A172 (cell line): Measurements from ENCODE around the gene STAMBPL1. TPM values are rescaled to one million over a fixed set of nuclear protein-coding genes. Genes with fewer than 3 reads are reported as not detected.
"Not testable (repeated sequence)": the region's sequence is repeated elsewhere in the genome, so short reads cannot be mapped to it uniquely, and the experiment has no call there.

Experiments used
- DNase-seq: peaks from one replicate; pipeline ENCODE4 v3.0.0-alpha.2; 2015; ENCODE audit warnings: low spot score
- total RNA-seq: library from RNA; depleted of rRNA; stranded (reverse); fragments of >200 nt; shearing (Covaris generic); gene quantifications from 2 replicates; pipeline ENCODE4 v1.2.3, GENCODE V29; 2014

Gene STAMBPL1
- total RNA-seq, 1 experiment from 2014 or later, result 48.8 TPM

DNA sequence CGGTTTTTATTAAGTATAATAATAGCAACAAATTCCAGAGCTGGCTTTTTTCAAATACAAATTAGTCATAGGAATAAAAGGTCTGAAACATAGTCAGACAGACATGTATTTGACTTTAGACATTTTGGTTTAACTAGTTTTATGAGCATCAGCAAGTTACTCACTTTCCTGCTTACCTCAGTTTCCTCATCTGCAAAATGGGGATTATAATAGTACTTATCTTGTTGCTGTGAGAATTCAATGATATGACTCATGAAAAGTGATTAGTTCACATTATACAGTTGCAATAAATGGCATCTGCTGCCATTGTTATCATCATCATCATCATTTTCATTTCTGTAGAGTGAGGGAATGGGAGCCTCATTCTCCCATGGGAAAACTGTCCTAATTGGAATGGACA is 39.0 kb downstream of the STAMBPL1 start:
- no peak for DNase-seq

DNA sequence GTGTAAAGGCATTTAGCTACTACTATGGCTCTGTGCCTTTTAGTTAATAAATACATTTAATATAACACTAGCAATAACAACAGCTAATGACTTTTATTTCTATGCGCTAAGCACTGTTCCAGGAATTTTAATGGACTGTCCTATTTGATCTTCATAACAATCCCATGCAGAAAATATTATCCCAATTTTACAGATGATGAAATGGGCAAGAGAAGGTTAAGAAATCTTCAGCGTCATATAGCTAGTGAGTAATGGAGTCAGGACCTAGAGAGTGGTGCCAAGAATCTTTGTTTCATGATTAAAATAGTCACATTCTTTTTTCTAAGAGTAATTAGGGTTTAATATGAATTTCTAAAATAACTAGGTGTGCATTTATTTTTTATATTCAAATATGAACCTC is 40.2 kb downstream of the STAMBPL1 start:
- no peak for DNase-seq

DNA sequence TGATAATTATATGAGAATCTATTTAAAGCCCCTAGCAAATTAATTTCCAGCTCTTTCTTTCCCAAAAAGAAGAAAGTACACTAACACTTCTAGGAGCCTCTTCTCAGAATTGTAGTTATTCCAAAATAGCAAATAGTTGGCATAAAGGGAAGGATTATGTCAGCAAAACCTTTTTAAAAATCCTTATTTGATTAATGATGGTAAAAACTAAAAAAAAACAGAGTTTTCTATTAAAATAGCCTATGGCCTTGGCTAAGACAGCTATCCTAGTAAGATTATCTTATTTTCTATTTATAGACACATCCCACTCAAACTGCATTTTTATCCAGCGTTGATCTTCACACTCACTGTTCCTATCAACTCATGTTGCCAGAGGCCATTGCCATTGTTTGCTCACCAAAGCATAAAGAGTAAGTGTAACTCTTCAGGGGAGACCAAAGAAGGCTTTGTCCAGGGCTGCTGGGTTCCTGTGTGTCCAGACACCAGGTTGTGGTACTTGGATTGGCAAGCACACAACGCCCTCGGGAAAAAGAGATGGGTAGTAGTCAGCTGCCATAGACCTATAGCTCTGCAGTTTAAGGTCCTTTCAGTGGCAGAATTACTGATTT is 41.0 kb downstream of the STAMBPL1 start:
- DNase-seq, result no peak

DNA sequence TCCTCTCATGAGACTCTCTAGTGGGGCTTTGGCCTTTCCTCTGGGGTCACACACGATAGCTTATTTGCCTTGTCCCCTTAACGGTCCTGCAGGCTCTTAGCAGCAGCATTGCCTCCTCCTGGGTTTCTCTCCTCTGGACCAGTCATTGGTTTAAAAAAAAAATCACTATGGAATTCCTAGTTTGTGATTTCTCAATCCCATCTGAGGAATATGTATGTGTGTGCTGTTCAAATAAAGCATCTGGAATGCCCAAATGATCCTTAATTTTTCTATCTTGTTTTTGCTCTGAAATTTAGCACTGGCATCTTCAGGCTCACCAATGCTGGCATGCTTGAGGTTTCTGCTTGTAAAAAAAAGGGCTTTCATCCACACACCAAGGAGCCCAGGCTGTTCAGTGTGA is 42.0 kb downstream of the STAMBPL1 start:
- no peak for DNase-seq

DNA sequence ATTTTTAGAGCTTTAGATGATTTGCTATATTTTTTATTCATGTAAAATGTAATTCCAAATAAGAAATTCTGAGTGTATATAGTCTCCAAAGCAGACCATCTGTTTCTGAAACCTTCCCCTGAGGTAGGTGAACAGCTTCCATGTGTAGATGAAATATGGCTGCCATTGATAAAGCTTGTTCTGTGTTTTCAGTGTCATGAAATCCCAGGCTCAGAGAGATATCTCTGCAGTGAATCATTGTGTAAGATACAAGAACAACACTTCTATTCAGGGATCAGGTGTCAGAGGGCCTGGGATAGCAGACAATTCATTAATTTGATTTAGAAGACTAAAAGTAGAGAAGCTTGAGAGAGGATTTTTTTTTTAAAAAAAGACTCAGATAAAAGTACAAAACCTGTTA is 43.5 kb downstream of the STAMBPL1 start:
- no peak for DNase-seq

DNA sequence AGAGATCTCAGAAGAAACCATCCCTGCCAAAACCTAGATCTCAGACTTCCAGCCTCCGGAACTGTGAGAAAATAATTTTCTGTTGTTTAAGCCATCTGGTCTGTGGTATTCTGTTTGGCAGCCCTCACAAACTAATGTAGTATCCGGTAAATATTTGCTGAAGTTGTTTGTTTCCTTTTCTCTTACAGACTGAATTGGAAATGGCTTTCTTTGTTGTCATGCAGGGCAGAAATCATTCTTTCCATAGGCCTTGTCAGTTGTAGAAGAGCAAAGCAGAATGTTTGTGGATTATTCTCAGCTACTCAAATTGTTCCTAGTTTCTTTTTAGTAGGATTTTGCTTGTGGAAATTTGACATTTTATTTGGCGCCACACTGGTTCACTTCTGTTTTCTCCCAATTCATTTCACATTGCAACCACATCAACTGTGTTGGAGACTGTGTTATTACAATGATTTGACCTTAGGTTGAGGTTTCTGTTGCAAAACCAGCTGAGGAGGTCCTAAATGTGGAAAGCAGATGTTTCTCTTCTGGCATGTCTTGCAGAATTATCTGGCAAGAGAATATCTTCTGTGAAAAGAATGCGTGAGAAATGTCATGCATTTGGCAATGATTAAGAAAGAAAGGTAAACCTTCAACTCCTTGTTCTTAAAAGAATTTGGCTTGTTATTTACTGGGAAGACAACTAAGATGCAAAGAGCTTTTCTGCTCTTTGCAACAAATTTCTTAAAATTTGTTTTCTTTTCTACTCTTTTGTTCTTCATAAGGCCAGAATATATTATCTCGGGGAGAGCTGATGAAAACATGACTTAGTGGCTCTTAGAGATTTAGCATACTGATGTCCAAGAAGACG is 46.7 kb downstream of the STAMBPL1 start:
- no peak for DNase-seq

DNA sequence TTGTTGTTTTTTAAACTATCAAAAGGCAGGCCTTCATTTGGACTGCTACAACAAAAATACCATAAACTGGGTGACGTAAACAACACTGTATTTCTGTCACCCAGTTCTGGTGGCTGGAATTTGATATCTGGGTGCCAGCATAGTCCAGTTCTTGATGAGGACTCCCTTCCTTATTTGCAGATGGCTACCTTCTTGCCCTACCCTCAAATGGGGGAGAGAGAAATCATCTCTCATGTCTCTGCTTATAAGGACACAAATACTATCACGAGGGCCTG is 47.3 kb downstream of the STAMBPL1 start:
- DNase-seq, result no peak

DNA sequence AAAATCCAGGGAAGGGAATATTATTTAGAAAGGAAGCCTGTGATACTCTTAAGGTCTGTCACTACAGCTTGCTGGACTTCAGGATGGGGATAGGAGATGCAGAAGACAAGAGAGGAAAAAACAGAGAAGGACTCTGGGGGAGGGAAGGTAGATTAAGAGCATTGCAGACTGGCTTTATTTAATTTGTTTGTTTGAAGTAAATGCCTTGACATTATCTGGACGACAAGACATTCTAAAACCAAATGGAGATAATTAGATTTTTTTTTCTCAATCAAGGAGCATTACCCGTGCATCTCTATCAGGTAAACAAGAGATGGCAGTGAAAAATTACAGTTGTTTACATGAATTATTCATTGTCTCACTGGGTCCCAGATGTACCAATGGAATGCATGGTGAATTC is 48.2 kb downstream of the STAMBPL1 start:
- DNase-seq, result no peak

DNA sequence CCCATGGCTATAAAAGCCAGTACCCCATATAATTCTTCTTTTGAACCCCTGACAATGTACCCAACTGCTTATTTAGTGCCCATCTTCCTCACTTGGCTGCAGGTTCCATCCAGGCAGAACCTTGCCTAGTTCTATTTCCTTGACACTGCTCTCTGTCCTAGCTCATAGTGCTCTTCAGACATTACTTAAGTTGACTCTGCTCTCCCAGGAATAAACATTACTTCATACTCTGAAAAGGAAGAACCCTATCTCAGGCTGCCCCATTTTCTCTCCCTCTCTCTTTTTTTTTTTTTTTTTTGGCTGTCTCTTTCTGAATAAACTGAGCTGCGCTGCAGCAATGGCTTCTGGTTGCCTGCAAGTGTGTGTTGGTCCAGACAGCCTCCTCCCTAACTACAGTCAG is 51.5 kb downstream of the STAMBPL1 start:
- no peak for DNase-seq

DNA sequence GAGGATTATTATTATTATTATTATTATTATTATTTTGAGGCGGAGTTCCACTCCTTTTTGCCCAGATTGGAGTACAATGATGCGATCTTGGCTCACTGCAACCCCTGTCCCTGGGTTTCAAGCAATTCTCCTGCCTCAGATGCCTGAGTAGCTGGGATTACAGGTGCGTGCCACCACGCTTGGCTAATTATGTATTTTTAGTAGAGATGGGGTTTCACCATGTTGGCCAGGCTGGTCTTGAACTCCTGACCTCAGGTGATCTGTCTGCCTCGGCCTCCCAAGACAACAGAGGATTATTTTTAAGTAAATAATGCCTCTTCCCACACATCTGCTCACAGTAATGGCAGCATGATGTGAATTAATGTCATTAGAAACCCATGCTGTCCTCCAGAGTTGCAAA is 52.0 kb downstream of the STAMBPL1 start:
- DNase-seq, result not testable (repeated sequence)

DNA sequence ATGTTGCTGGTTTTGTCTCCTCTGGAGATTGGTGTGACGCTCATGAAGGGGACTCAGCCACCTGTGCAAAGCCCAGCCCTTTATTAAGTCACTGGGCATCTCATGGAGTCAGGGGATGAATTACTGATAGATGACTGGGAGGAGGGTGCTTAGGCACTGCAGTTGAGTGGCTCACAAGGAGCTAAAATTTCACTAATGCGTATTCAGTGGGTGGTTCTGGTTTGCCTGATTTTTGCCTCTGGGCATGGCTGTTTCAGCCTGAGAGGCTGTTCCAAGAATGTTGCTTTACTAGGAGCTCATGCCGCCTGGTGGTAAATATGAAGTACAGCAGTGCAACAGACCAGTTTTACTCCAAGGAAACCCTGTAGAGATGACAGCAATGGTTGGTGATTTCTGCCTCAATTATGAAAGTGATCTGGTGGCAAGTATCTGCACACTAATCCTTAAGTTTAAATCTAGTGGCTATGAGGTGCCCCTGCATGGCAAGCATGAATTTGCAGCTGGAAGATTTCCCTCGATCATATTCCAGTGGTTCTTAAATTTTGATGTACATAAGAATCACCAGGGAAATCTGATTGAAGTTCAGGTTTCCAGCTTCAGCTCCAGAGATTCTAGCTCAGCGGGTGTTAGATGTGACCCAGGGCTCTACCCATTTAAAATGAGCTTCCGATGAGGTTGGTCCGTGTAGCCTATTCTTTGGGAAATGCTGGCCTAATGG is 52.7 kb downstream of the STAMBPL1 start:
- peak; percentile 76 for DNase-seq

DNA sequence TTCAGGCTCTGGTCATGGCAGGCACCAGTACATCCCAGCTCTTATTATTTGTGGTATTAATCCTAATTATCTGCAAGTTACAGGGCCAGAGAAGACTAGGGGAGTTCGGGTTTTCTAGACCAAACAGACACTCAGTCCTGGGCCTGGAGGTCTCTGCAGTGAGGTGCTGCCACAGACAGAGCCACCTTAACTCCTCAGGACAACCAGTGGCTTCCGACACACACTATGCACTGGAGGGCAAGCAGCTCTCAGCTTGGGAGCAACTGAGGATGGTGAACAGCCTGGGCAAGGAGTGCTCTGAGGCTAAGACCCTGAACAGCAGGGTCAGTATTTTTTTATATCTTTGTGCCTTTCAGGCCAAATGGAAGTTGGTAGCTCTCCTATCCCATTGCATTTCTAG is 53.5 kb downstream of the STAMBPL1 start:
- DNase-seq, result no peak

DNA sequence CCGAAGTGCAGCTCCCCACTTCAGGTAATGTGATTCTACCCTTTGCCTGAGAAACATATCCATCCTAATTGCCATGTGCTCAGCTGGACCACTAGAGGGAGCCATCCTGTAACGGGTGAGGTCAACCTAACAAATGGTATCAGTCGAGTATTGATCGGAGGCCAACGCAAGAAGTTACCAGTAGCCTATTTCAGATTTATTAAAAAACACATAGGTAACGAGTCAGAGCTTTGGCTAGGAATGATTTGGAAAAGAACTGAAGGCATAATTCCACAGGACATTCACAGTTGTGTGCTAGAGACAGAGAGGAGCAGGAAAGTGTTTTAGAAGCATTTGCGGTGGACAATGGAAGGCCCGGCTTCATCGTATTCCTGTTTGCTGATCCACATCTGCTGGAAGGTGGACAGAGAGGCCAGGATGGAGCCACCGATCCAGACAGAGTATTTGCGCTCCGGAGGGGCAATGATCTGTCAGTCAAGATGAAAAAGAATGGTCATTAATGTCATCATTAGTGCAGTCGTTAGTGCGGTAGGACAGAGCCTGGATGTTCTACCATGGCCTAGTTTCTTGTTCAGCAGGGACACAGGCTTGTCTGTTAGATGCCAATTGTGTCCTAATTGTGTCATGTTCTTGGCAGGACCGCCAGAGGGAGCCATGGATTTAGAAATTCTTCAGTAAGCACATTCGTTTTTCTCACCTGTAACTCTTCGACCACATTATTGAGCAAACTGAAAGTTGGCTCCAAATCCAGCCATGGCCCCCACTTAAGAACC is 55.0 kb downstream of the STAMBPL1 start:
- DNase-seq, result peak; percentile 76

DNA sequence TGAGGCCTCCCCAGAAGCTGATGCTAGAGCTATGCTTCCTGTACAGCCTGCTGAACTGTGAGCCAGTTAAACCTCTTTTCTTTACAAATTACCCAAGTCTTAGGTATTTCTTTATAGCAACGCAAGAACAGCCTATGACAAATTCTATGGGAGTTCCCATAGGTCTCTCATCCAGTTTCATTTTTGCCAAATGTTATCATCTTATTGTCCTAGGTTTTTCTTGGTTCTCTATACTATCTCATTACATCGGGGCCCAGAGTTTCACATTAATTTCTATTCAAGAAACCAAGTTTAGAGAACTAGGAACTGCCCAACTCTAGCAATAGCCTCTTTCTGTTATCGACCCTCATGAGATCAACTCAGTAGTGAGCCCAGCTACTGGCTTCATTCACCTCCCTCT is 56.6 kb downstream of the STAMBPL1 start:
- DNase-seq, result no peak

DNA sequence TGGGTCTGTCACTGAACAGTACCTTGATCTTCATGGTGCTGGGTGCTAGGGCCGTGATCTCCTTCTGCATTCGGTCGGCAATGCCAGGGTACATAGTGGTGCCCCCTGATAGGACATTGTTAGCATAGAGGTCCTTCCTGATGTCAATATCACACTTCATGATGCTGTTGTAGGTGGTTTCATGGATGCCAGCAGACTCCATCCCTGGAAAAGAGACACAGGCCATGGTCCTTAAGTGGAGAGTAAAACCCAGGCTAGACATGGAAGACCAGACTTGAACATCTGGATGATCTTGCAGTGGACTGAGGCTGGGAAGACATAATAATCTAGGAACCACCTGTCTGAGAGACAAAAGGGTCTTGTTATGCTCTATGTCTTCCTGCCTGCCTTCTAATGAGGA is 58.0 kb downstream of the STAMBPL1 start:
- DNase-seq, result no peak

DNA sequence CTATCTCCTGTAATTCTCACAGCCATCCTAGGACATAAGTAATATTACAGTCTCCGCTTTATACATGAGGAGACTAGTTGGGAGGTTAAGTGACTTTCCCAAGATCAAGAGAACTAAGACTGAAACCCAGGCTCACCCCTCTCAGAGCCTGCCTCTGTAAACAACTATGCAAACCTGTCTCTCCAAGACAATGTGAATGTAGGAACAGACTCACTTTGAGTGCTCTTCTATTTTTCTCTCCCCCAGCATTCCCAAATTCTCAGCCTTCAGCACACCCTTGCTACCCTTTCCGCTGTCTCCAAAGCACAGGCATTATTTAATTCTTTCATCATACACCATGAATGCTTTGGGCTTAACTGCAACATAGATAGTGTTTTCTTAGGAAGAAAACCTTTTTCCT is 58.9 kb downstream of the STAMBPL1 start:
- DNase-seq, result no peak

DNA sequence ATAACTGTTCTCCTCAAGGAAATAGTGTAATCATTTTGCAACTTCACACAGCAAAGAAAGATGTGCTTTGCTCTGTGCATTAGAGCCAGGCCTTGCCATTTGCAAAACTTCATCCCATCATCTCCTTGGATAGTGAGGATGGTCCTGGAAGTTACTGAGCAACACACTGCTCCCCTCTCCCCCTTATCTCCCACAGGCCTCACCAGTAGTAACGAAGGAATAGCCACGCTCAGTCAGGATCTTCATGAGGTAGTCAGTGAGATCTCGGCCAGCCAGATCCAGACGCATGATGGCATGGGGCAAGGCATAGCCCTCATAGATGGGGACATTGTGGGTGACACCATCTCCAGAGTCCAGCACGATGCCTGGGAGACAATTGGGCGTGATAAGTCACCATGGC is 61.0 kb downstream of the STAMBPL1 start:
- no peak for DNase-seq

DNA sequence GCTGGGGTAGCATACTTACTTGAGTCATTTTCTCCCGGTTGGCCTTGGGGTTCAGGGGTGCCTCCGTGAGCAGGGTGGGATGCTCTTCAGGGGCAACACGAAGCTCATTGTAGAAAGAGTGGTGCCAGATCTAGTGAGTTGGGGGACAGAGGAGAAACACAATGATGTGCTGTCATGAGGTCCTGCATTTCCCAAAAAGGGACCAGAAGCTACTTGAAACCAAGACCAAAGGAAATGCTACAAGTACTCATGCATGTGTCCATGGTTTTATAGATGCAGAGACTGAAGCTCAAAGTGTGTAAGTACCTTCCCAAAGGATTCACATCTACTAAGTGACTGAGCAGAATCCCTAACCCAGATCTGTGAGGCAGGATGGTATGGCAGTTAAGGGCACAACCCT is 63.7 kb downstream of the STAMBPL1 start:
- no peak for DNase-seq

DNA sequence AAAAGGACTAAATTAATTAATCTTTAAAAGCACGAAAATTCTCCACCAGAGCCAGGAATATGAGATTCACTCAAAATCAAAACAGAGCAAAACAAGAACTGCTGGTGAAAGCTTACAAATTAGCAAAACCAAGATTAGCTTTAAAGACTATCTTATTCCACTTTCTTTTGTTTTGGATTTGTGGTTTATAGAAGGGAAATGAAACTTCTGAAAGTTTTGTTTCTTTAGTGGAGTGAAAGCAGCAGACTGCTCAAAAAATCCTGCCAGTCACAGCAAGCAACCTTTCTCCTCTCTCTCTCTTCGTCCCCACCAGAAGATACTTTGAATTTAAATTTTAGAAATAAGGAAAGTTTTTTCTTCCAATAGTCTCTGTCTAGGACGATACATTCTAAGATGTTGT is 64.8 kb downstream of the STAMBPL1 start:
- DNase-seq, result no peak

DNA sequence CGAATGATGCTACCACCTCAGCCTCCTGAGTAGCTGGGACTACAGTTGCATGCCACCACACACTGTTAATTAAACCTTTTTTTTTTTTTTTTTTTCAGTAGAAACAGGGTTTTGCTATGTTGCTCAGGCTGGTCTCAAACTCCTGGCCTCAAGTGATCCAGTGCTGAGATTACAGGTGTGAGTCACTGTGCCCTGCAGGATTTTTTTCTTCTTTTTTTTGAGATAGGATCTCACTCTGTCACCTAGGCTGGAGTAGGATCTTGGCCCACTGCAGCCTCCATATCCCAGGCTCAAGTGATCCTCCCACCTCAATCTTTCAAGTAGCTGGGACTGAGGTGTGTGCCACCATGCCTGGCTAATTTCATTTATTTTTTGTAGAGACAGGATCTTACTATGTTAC is 66.2 kb downstream of the STAMBPL1 start:
- DNase-seq, result no peak

DNA sequence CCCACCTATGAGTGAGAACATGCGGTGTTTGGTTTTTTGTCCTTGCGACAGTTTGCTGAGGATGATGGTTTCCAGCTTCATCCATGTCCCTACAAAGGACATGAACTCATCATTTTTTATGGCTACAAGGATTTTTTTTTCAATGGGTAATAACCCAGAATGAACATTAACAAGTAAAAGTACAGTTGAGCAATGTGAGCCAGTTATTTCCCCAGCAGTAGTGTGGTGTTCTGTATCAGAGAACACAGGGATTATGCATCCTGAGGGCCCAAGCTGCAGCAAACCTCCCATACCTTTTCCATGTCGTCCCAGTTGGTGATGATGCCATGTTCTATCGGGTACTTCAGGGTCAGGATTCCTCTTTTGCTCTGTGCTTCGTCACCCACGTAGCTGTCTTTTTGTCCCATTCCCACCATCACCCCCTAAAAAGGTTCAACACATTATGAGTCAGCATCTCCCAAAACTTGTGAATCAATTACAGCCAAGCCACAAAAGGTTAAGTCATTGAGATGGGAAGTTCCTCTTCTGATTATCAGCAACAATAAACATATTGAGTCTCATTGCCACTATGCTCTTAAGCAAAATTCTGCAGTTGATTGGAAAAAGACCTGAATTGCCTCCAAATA is 67.0 kb downstream of the STAMBPL1 start:
- no peak for DNase-seq

DNA sequence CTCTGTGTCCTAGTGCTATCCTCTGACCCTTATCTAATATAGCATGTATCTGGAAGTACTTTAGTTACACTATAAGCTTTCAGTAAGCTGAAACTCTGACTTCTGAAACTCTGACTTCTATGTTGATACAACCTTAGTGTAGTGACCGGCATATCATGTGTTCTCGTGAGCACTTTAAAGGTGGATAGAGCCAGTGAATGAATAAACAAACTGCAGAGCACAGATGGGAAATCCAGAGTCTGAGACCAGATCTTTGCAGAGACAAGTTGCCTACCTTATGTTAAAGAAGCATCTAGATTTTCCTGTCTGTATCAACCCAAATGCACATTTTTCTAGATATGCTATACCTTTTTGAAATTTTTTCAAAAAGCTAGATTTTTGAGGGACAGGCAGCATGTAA is 69.0 kb downstream of the STAMBPL1 start:
- no peak for DNase-seq
